ENCODE results near the gene FAM219A. TPM values are rescaled to one million over a fixed set of nuclear protein-coding genes. Genes with fewer than 3 reads are reported as not detected.

Gene FAM219A
- total RNA-seq, 2 experiments from 2014 or later, result 6.5 to 12.7 TPM

DNA sequence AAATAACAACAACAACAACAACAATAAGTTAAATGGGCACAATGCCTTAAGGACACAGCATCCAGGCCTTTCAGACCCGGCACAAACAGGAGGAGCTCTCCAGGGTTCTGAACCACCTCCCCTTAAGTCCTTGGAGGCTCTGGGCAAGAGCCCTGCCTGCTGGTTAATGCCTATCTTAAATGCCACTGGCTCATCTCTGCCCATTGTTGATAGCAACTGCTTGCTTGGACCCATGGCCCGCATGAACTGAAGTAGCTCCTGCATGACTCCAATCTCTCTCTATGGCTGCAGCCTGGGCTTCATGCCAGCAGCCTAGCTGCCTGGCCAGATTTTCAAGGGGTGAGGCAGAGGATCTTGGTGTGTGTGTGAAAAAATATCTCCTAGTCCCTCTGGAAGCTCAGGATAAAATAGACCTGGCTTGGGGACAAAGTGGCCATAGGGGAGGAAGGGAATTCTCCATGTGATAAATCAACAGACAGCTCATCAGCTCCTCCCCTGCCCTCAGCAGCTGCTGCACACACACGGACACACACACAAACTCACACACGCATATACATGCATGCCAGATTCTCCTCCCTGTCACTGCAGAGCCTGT lies 27.4 kb downstream of the FAM219A start:
- TF ChIP-seq CTCF (conservative IDR thresholded peaks at IDR 0.05; ENCODE audit: low read length), result no peak
- Histone ChIP-seq H3K79me2 (ENCODE audit: insufficient read depth, low read depth, low read length) (no peaks in the 10 kb centered on the region), H3K36me3 (ENCODE audit: insufficient read depth, low read length) (no peaks in the 10 kb centered on the region), H3K27ac (ENCODE audit: low read depth, low read length, poor library complexity, severe bottlenecking) (no peak overlapping the region), H3K4me3 (ENCODE audit: low read depth, low read length, poor library complexity, severe bottlenecking) (no peak overlapping the region), H3K4me2 (ENCODE audit: low read length) (no peak overlapping the region), H3K4me1 (ENCODE audit: insufficient read depth, low read length, poor library complexity, severe bottlenecking) (no peaks in the 10 kb centered on the region), H2AFZ (ENCODE audit: low read length) (no peak overlapping the region), H3K9me3 (ENCODE audit: low read length) (no peaks in the 10 kb centered on the region), H4K20me1 (ENCODE audit: insufficient read depth, low read length) (no peaks in the 10 kb centered on the region), H3K9me2 (ENCODE audit: insufficient read depth, low read length) (no peaks in the 10 kb centered on the region)
- ChIA-PET POLR2A (interaction anchor here (0.5 to 0.9 kb wide), 3 partner anchors 14 to 275 kb away, joined by 3 to 6 read pairs (median 4); no protein-coding TSS in a partner anchor), CTCF (ENCODE audit: unreplicated experiment) (no interaction called here)
- BruUV-seq (replicated peaks), result no TSS peak
- intact Hi-C loops (cut with micrococcal nuclease; ENCODE audit: unreplicated experiment), result no loop called here
- peak; percentile 39 for DNase-seq (ENCODE audit: low spot score)

GRCh38 chr9:34428325-34428958 lies 29.9 kb downstream of the FAM219A start:
- no peak for TF ChIP-seq EZH2phosphoT487 (IDR thresholded peaks at IDR 0.05; ENCODE audit: borderline replicate concordance, low read depth, low read length)
- TF ChIP-seq CTCF (conservative IDR thresholded peaks at IDR 0.05; ENCODE audit: low read length), result no peak
- intact Hi-C loops (cut with micrococcal nuclease; ENCODE audit: unreplicated experiment), result no loop called here
- CTCF ChIA-PET (ENCODE audit: unreplicated experiment), result no interaction called here

More at GRCh38 chr9:34428325-34428958, 29.9 kb downstream of the FAM219A start:
- H4K20me1 ChIP-seq (ENCODE audit: insufficient read depth, low read length), result no peaks in the 10 kb centered on the region
- no TSS peak for BruUV-seq (replicated peaks)
- H3K4me3 ChIP-seq (ENCODE audit: low read depth, low read length, poor library complexity, severe bottlenecking), result no peak overlapping the region
- no peak overlapping the region for H3K4me2 ChIP-seq (ENCODE audit: low read length)
- no peaks in the 10 kb centered on the region for H3K4me1 ChIP-seq (ENCODE audit: insufficient read depth, low read length, poor library complexity, severe bottlenecking)
- no peak for DNase-seq (ENCODE audit: low spot score)
- no peaks in the 10 kb centered on the region for H3K79me2 ChIP-seq (ENCODE audit: insufficient read depth, low read depth, low read length)
- no peaks in the 10 kb centered on the region for H3K9me2 ChIP-seq (ENCODE audit: insufficient read depth, low read length)
- no peak overlapping the region for H3K27ac ChIP-seq (ENCODE audit: low read depth, low read length, poor library complexity, severe bottlenecking)
- H2AFZ ChIP-seq (ENCODE audit: low read length), result no peak overlapping the region
- H3K9me3 ChIP-seq (ENCODE audit: low read length), result no peaks in the 10 kb centered on the region
- H3K36me3 ChIP-seq (ENCODE audit: insufficient read depth, low read length), result no peaks in the 10 kb centered on the region
- POLR2A ChIA-PET, result no interaction called here
